Mucosa of rectum (tissue), 2 donors: ENCODE measurements around the gene BCL7A.

Experiments
- H3K27ac ChIP-seq, 2 donors: one replicate each; pipeline ENCODE4 v1.7.0; 2013; ENCODE audit warnings: inconsistent platforms in 2 of 2, low read depth in 2 of 2, low read length in 2 of 2
- H3K27me3 ChIP-seq, 2 donors: one replicate each; pipeline ENCODE4 v1.7.0; 2013; ENCODE audit warnings: low read length in 2 of 2; ENCODE audit not compliant: control insufficient read depth in 2 of 2, insufficient read depth in 2 of 2
- H3K36me3 ChIP-seq, 2 donors: one replicate each; pipeline ENCODE4 v1.7.0; 2013; ENCODE audit warnings: low read length in 2 of 2; ENCODE audit not compliant: control insufficient read depth in 2 of 2, insufficient read depth in 2 of 2
- H3K4me1 ChIP-seq, 2 donors: one replicate each; pipeline ENCODE4 v1.7.0; 2013; ENCODE audit warnings: low read length in 2 of 2, mild to moderate bottlenecking in 1 of 2; ENCODE audit not compliant: control insufficient read depth in 2 of 2, insufficient read depth in 2 of 2
- H3K4me3 ChIP-seq, 2 donors: one replicate each; pipeline ENCODE4 v1.7.0; 2013; ENCODE audit warnings: low read length in 2 of 2
- H3K9ac ChIP-seq, 2 donors: one replicate each; pipeline ENCODE4 v1.7.0; 2013; ENCODE audit warnings: low read length in 2 of 2, low read depth in 1 of 2, mild to moderate bottlenecking in 1 of 2
- H3K9me3 ChIP-seq, 2 donors: one replicate each; pipeline ENCODE4 v1.7.0; 2013; ENCODE audit warnings: low read length in 2 of 2; ENCODE audit not compliant: control insufficient read depth in 2 of 2
- donor health status: healthy.
- donor health status: Normal muscosa, but diverticular disease.

Gene BCL7A

DNA sequence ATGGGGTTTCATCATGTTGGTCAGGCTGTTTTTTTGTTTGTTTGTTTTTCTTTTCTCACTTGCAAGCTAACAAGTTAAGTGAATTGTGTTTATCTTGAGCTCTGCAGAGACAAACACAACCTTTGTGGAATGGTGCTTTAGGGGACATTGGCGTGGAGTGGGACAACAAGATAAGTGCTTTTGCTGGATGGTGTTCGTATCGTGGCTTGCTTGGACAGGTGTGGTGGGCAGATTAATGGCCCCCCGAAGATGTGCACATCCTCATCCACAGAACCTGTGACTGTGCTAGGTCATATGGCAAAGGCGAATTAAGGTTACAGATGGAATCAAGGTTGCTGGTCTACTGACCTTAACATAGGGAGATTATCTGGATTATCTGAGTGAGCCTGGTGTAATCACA, 63.9 kb downstream of the BCL7A start:
- Histone ChIP-seq H3K36me3 (peaks cover 15 to 16% of the 10 kb centered on the region in 2 donors), H3K4me1 (peaks cover 79 to 93% of the 10 kb centered on the region in 2 donors), H3K4me3 (no peak overlapping the region), H3K9me3 (no peaks in the 10 kb centered on the region), H3K9ac (peak overlapping the region; percentile 9 to 16), H3K27me3 (no peaks in the 10 kb centered on the region), H3K27ac (no peak overlapping the region)

DNA sequence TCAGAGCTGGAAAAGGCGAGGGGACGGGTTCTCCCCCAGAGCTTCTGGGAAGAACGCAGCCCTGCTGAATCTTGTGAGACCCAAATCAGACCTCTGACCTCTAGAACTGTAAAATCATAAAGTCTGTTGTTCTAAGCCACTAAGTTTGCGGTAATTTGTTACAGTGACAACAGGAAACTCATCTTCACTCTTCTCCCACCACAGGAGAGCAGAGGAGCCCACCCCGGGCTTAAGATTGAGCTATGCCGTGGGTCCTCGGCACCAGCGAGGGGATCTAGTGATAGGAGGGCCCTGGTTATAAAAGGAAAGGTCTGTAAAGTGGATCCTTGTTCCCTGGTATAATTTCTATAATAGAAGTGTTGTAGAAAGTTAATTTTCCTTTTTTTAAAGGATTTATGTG, 64.4 kb downstream of the BCL7A start:
- Histone ChIP-seq H3K36me3 (peaks cover 15 to 20% of the 10 kb centered on the region in 2 donors), H3K9me3 (no peaks in the 10 kb centered on the region), H3K27me3 (no peaks in the 10 kb centered on the region), H3K9ac (peak overlapping the region in 1 of 2 donors; percentile 16), H3K4me1 (peaks cover 79 to 93% of the 10 kb centered on the region in 2 donors), H3K4me3 (no peak overlapping the region), H3K27ac (peak overlapping the region in 1 of 2 donors; percentile 47)

DNA sequence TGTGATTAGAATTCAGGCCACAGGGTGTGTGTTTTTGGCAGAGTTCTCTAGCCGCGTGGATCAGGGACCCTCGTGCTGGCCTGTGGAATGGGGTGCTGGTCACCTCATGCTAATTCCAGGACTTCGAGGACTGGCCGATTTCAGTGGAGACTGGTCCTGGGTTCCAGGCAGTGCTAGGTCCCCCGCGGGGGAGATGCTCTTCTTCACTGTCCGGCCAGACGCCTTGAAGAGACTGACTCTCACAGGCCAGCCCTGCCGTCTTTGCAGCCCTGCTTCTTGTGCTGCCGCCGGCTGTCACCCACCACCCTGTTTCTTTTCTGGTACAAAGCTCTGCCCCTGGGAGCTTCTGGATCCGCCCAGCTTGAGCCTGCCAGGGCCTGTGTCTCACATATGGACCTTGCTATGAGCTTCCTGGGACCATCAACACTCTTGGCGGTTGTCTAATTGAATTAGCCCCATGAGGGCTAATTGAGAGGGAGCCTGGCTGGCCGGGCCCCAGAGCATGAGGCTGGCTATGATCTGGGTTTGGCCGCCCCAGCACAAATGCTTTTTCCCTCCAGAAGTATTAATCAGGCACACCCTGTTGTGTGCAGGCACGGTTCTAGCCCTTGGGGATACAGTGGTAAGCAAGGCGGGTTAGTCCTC, 65.1 kb downstream of the BCL7A start:
- Histone ChIP-seq H3K4me3 (no peak overlapping the region), H3K4me1 (peaks cover 79 to 92% of the 10 kb centered on the region in 2 donors), H3K9me3 (no peaks in the 10 kb centered on the region), H3K27ac (peak overlapping the region; percentile 47 to 48), H3K36me3 (peaks cover 15 to 21% of the 10 kb centered on the region in 2 donors), H3K9ac (peak overlapping the region in 1 of 2 donors; percentile 44), H3K27me3 (no peaks in the 10 kb centered on the region)

GRCh38 chr12:122087431-122088178, 65.9 kb downstream of the BCL7A start:
- Histone ChIP-seq H3K9ac (peak overlapping the region in 1 of 2 donors; percentile 40), H3K27ac (peak overlapping the region; percentile 47 to 48), H3K36me3 (peaks cover 15 to 21% of the 10 kb centered on the region in 2 donors)

DNA sequence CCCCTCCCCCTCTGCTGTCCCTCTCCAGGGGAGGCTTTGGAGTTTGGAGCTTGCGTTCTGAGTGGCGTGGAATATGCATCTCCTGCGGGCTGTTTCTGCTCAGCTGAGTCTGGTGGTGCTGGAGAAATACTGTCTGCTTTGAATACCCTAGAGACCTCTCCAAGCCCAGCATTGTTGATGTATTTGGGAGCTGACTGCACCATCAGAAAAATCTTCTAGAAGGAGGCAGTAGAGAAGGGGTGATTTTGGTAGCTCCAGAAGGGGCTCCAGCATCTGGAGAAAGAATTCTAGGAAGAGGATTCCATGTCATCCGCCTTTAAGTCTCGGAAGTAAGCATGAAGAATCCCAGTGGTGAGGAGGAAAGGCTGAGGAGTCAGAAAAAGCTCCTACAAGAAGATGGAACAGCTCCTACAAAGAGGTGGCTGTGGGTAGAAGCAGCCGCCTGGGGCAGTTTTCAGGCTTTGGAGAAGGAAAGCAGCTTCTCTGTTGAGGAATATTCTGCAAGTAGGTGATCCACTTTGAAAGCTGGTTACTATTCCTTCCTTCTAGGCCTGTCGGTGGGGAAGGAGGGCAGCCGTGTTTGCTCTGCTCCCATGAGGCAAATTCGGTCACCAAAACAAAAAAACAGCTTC, 66.6 kb downstream of the BCL7A start:
- H3K27me3 ChIP-seq, result no peaks in the 10 kb centered on the region
- H3K9me3 ChIP-seq, result no peaks in the 10 kb centered on the region
- H3K36me3 ChIP-seq, result peaks cover 15 to 21% of the 10 kb centered on the region in 2 donors
- H3K4me3 ChIP-seq, result no peak overlapping the region
- H3K9ac ChIP-seq, result peak overlapping the region in 1 of 2 donors; percentile 40
- peak overlapping the region; percentile 47 to 48 for H3K27ac ChIP-seq
- H3K4me1 ChIP-seq, result peaks cover 70 to 86% of the 10 kb centered on the region in 2 donors

More at GRCh38 chr12:122087431-122088178, 65.9 kb downstream of the BCL7A start:
- peaks cover 76 to 86% of the 10 kb centered on the region in 2 donors for H3K4me1 ChIP-seq
- H3K27me3 ChIP-seq, result no peaks in the 10 kb centered on the region
- H3K9me3 ChIP-seq, result no peaks in the 10 kb centered on the region
- H3K4me3 ChIP-seq, result no peak overlapping the region

GRCh38 chr12:122089077-122089476, 67.4 kb downstream of the BCL7A start:
- Histone ChIP-seq H3K4me1 (peaks cover 64 to 86% of the 10 kb centered on the region in 2 donors), H3K9ac (peak overlapping the region in 1 of 2 donors; percentile 17), H3K36me3 (peaks cover 15% of the 10 kb centered on the region in 2 donors), H3K27me3 (no peaks in the 10 kb centered on the region), H3K9me3 (no peaks in the 10 kb centered on the region), H3K27ac (peak overlapping the region; percentile 21 to 31), H3K4me3 (no peak overlapping the region)

DNA sequence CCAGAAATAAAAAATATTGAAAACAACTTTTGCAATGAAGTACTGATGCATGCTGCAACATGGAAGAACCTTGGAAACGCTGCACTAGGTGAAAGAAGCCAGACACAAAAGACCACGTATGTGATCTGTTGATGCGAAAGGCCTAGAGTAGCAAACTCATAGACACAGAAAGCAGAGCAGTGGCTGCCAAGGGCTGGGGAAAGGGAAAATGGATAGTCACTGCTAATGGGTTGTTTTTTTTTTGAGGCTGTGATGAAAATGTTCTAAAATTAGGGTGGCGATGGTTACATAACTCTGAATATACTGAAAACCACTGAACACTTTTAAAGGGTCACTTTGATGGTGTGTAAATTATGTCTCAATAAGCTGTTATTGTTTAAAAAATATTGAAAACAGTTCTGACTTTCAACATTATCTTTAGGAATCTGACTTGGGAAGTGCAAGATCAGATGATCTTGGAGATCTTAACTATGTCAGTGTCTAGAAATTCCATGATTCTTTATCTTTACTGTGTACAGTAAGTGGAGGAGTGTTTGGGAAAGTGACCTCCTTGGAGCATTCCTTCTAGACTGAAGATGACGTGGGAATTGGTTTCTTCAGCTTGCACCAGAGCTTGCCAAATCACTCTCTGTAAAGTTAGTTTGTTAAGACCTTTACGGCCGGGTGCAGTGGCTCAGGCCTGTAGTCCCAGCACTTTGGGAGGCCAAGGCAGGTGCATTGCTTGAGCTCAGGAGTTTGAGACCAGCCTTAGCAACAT, 69.3 kb downstream of the BCL7A start:
- peaks cover 65 to 86% of the 10 kb centered on the region in 2 donors for H3K4me1 ChIP-seq
- H3K4me3 ChIP-seq, result no peak overlapping the region

GRCh38 chr12:122093098-122093883, 71.6 kb downstream of the BCL7A start:
- Histone ChIP-seq H3K4me1 (peaks cover 62 to 86% of the 10 kb centered on the region in 2 donors), H3K9me3 (no peaks in the 10 kb centered on the region), H3K4me3 (no peak overlapping the region)

More for the DNA sequence above, 69.3 kb downstream of the BCL7A start:
- no peaks in the 10 kb centered on the region for H3K9me3 ChIP-seq
- no peak overlapping the region for H3K9ac ChIP-seq
- peaks cover 5 to 6% of the 10 kb centered on the region in 2 donors for H3K36me3 ChIP-seq
- H3K27ac ChIP-seq, result peak overlapping the region; percentile 29 to 64
- no peaks in the 10 kb centered on the region for H3K27me3 ChIP-seq

DNA sequence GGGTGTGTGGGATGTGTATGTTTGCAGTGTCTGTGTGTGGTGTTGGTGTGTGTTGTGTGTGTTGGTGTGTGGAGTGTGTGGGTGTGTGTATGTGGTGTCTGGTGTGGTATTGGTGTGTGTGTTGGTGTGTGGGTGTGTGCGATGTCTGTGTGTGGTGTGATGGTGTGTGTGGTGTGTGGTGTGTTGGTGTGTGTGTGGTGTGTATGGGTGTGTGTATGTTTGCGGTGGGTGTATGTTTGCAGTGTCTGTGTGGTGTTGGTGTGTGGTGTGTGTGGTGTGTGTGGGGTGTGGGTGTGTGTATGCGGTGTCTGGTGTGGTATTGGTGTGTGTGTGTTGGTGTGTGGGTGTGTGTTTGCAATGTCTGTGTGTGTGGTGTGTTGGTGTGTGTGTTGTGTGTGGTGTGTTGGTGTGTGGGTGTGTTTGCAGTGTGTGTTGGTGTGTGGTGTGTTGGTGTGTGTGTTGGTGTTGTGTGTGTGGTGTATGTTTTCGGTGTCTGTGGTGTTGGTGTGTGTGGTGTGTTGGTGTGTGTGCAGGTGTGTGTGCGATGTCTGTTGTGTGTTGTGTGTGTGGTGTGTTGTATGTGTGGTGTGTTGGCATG, 72.6 kb downstream of the BCL7A start:
- H3K9me3 ChIP-seq, result no peaks in the 10 kb centered on the region
- H3K27ac ChIP-seq, result peak overlapping the region; percentile 68 to 73

More at GRCh38 chr12:122093098-122093883, 71.6 kb downstream of the BCL7A start:
- Histone ChIP-seq H3K27me3 (no peaks in the 10 kb centered on the region), H3K27ac (peak overlapping the region; percentile 11 to 44), H3K36me3 (peaks cover 5 to 6% of the 10 kb centered on the region in 2 donors), H3K9ac (no peak overlapping the region)

More for the DNA sequence above, 72.6 kb downstream of the BCL7A start:
- Histone ChIP-seq H3K4me1 (peaks cover 62 to 88% of the 10 kb centered on the region in 2 donors), H3K4me3 (no peak overlapping the region), H3K36me3 (peaks cover 5 to 6% of the 10 kb centered on the region in 2 donors), H3K27me3 (no peaks in the 10 kb centered on the region), H3K9ac (peak overlapping the region in 1 of 2 donors; percentile 16)
